Liver (tissue), 3 donors: ENCODE results near the gene PSMB2.

ENCODE experiments used
- EGR1 ChIP-seq, 2 donors: IDR thresholded peaks; 2 replicates each; pipeline ENCODE4 v1.6.1; 2016 to 2018; ENCODE audit warnings: antibody characterized with exemption in 2 of 2, low read depth in 2 of 2
- FOXA1 ChIP-seq: IDR thresholded peaks from 2 replicates; pipeline ENCODE4 v1.6.1; 2016; ENCODE audit warnings: antibody characterized with exemption
- HNF4G ChIP-seq: IDR thresholded peaks from 2 replicates; pipeline ENCODE4 v1.6.1; 2016; ENCODE audit warnings: antibody characterized with exemption
- JUND ChIP-seq, 2 donors: IDR thresholded peaks; 2 replicates each; pipeline ENCODE4 v1.6.1; 2016; ENCODE audit warnings: antibody characterized with exemption in 2 of 2
- RAD21 ChIP-seq, 2 donors: IDR thresholded peaks; 2 replicates each; pipeline ENCODE4 v1.6.1; 2016; ENCODE audit warnings: antibody characterized with exemption in 2 of 2, mild to moderate bottlenecking in 2 of 2
- SP1 ChIP-seq: IDR thresholded peaks from 2 replicates; pipeline ENCODE4 v1.6.1; 2018; ENCODE audit warnings: antibody characterized with exemption, mild to moderate bottlenecking
- TAF1 ChIP-seq: conservative IDR thresholded peaks from 2 replicates; pipeline ENCODE4 v1.6.1; 2016; ENCODE audit warnings: antibody characterized with exemption, mild to moderate bottlenecking
- TF ChIP-seq, protein P1 (sequence below): fragments of 150-350 bp; IDR thresholded peaks from 2 replicates; pipeline ENCODE4 v1.5.1; 2017; ENCODE audit warnings: improper control_type of control experiment, low read depth, low read length; ENCODE audit not compliant: missing input control
- TF ChIP-seq, protein P2 (sequence below): IDR thresholded peaks from 2 replicates; pipeline ENCODE4 v1.6.1; 2016; ENCODE audit warnings: antibody characterized with exemption
- TF ChIP-seq, protein P3 (sequence below): IDR thresholded peaks from 2 replicates; pipeline ENCODE4 v1.6.1; 2016; ENCODE audit warnings: antibody characterized with exemption
- TF ChIP-seq, protein P4 (sequence below): IDR thresholded peaks from 2 replicates; pipeline ENCODE4 v1.6.1; 2016; ENCODE audit warnings: antibody characterized with exemption, mild to moderate bottlenecking
- TF ChIP-seq, protein P5 (sequence below): IDR thresholded peaks from 2 replicates; pipeline ENCODE4 v1.6.1; 2016; ENCODE audit warnings: antibody characterized with exemption
- donor health status: healthy.
- donor health status: healthy.

DNA sequence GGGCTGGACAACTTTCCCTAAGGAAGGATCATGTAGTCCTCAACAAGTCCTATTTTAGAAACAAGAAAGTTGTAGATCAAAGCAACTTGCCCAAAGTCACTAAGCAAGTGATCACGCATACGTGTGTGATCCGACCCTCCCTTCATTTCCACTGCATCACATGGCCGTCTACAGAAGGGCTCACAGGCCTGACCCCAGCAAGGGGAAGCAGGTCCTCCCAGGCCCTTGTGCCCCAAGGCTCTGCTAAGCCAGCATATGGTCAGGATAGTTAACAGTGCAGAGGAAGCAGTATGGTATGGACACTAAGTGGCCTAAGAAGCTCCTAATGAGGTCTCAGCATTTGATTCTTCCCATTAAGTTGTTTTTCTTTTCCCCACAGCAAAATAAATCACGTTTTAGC is 43.5 kb downstream of the PSMB2 start:
- TF ChIP-seq, protein P1, sequence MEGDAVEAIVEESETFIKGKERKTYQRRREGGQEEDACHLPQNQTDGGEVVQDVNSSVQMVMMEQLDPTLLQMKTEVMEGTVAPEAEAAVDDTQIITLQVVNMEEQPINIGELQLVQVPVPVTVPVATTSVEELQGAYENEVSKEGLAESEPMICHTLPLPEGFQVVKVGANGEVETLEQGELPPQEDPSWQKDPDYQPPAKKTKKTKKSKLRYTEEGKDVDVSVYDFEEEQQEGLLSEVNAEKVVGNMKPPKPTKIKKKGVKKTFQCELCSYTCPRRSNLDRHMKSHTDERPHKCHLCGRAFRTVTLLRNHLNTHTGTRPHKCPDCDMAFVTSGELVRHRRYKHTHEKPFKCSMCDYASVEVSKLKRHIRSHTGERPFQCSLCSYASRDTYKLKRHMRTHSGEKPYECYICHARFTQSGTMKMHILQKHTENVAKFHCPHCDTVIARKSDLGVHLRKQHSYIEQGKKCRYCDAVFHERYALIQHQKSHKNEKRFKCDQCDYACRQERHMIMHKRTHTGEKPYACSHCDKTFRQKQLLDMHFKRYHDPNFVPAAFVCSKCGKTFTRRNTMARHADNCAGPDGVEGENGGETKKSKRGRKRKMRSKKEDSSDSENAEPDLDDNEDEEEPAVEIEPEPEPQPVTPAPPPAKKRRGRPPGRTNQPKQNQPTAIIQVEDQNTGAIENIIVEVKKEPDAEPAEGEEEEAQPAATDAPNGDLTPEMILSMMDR, result no peak
- TF ChIP-seq SP1 (no peak), RAD21 (IDR thresholded peaks at IDR 0.05) (no peak), TAF1 (no peak), EGR1 (IDR thresholded peaks at IDR 0.05; ENCODE audit: low read depth in 2 of 2) (no peak), HNF4G (no peak), JUND (IDR thresholded peaks at IDR 0.05) (no peak), FOXA1 (no peak)
- TF ChIP-seq, protein P2, sequence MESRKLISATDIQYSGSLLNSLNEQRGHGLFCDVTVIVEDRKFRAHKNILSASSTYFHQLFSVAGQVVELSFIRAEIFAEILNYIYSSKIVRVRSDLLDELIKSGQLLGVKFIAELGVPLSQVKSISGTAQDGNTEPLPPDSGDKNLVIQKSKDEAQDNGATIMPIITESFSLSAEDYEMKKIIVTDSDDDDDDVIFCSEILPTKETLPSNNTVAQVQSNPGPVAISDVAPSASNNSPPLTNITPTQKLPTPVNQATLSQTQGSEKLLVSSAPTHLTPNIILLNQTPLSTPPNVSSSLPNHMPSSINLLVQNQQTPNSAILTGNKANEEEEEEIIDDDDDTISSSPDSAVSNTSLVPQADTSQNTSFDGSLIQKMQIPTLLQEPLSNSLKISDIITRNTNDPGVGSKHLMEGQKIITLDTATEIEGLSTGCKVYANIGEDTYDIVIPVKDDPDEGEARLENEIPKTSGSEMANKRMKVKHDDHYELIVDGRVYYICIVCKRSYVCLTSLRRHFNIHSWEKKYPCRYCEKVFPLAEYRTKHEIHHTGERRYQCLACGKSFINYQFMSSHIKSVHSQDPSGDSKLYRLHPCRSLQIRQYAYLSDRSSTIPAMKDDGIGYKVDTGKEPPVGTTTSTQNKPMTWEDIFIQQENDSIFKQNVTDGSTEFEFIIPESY, result no peak
- TF ChIP-seq, protein P3, sequence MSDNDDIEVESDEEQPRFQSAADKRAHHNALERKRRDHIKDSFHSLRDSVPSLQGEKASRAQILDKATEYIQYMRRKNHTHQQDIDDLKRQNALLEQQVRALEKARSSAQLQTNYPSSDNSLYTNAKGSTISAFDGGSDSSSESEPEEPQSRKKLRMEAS, result no peak
- TF ChIP-seq, protein P4, sequence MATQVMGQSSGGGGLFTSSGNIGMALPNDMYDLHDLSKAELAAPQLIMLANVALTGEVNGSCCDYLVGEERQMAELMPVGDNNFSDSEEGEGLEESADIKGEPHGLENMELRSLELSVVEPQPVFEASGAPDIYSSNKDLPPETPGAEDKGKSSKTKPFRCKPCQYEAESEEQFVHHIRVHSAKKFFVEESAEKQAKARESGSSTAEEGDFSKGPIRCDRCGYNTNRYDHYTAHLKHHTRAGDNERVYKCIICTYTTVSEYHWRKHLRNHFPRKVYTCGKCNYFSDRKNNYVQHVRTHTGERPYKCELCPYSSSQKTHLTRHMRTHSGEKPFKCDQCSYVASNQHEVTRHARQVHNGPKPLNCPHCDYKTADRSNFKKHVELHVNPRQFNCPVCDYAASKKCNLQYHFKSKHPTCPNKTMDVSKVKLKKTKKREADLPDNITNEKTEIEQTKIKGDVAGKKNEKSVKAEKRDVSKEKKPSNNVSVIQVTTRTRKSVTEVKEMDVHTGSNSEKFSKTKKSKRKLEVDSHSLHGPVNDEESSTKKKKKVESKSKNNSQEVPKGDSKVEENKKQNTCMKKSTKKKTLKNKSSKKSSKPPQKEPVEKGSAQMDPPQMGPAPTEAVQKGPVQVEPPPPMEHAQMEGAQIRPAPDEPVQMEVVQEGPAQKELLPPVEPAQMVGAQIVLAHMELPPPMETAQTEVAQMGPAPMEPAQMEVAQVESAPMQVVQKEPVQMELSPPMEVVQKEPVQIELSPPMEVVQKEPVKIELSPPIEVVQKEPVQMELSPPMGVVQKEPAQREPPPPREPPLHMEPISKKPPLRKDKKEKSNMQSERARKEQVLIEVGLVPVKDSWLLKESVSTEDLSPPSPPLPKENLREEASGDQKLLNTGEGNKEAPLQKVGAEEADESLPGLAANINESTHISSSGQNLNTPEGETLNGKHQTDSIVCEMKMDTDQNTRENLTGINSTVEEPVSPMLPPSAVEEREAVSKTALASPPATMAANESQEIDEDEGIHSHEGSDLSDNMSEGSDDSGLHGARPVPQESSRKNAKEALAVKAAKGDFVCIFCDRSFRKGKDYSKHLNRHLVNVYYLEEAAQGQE, result no peak
- TF ChIP-seq, protein P5, sequence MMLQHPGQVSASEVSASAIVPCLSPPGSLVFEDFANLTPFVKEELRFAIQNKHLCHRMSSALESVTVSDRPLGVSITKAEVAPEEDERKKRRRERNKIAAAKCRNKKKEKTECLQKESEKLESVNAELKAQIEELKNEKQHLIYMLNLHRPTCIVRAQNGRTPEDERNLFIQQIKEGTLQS, result no peak
